Type B pancreatic cell (in vitro differentiated cells): Measurements from ENCODE around the gene FHOD1. TPM values are rescaled to one million over a fixed set of nuclear protein-coding genes. Genes with fewer than 3 reads are reported as not detected.
A peak's percentile ranks its signal among the peaks of the same experiment; 100 is the strongest.

Experiments used
- DNase-seq: peaks from one replicate; pipeline ENCODE4 v3.0.0; 2021; ENCODE audit warnings: mixed read lengths; ENCODE audit not compliant: unreplicated experiment; ENCODE audit errors: extremely low spot score
- H3K27ac Mint-ChIP-seq: 2 replicates; pipeline ENCODE4 v1.8.0; 2021; ENCODE audit warnings: mild to moderate bottlenecking, mixed read lengths
- H3K27me3 Mint-ChIP-seq: 2 replicates; pipeline ENCODE4 v1.8.0; 2021; ENCODE audit warnings: mixed read lengths
- H3K36me3 Mint-ChIP-seq: 2 replicates; pipeline ENCODE4 v1.8.0; 2021; ENCODE audit warnings: mixed read lengths
- H3K4me1 Mint-ChIP-seq: one replicate; pipeline ENCODE4 v1.8.0; 2021; ENCODE audit warnings: mixed read lengths; ENCODE audit not compliant: unreplicated experiment
- H3K4me3 Mint-ChIP-seq: 2 replicates; pipeline ENCODE4 v1.8.0; 2021; ENCODE audit warnings: mild to moderate bottlenecking, mixed read lengths
- H3K9me3 Mint-ChIP-seq: 2 replicates; pipeline ENCODE4 v1.8.0; 2021; ENCODE audit warnings: mixed read lengths
- total RNA-seq: library from RNA; stranded (reverse); gene quantifications from 2 replicates; pipeline ENCODE4 v1.2.1, GENCODE V29; 2021; ENCODE audit warnings: low replicate concordance
- TF ChIP-seq, protein P1 (sequence below): fragments of 200-600 bp; sonication (generic); conservative IDR thresholded peaks from 2 replicates; pipeline ENCODE4 v1.5.0; 2021; ENCODE audit warnings: antibody characterized with exemption, mild to moderate bottlenecking

The FHOD1 gene
- total RNA-seq, 1 donor from 2014 or later: 34.7 TPM

DNA sequence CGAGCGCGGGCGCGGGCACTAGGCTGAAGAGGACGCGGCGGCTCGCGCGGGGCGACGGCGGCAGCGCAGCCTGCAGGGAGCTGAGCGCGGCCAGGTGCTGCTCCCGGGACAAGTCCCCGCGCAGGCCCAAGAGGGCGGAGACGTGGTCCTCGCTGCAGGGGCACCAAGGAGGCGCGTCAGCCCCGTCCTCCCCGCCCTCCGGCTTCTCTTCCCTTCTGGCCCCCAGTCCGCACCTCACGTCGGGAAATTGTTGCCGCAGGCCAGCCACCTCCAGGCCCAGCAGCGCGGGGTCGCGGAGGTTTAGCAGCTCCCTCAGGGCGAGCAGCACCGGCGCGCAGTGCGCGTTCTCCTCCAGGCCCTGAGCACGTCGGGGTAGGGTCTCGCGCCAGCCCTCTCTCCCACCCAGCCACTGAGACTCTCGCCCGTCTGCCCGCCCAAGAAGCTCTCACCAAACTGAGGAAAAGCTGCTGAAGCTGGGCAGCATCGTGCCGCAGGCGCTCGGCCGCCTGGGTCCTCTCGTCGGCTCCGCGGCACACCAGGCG is 62.8 kb downstream of the FHOD1 start:
- no peak for DNase-seq
- no peaks in the 10 kb centered on the region for H3K36me3 Mint-ChIP-seq
- H3K27me3 Mint-ChIP-seq: peaks cover 12% of the 10 kb centered on the region
- H3K27ac Mint-ChIP-seq: peak overlapping the region; percentile 92
- H3K4me3 Mint-ChIP-seq: peak overlapping the region; percentile 93
- peaks cover 7% of the 10 kb centered on the region for H3K4me1 Mint-ChIP-seq
- TF ChIP-seq, protein P1, sequence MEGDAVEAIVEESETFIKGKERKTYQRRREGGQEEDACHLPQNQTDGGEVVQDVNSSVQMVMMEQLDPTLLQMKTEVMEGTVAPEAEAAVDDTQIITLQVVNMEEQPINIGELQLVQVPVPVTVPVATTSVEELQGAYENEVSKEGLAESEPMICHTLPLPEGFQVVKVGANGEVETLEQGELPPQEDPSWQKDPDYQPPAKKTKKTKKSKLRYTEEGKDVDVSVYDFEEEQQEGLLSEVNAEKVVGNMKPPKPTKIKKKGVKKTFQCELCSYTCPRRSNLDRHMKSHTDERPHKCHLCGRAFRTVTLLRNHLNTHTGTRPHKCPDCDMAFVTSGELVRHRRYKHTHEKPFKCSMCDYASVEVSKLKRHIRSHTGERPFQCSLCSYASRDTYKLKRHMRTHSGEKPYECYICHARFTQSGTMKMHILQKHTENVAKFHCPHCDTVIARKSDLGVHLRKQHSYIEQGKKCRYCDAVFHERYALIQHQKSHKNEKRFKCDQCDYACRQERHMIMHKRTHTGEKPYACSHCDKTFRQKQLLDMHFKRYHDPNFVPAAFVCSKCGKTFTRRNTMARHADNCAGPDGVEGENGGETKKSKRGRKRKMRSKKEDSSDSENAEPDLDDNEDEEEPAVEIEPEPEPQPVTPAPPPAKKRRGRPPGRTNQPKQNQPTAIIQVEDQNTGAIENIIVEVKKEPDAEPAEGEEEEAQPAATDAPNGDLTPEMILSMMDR: no peak
- H3K9me3 Mint-ChIP-seq: no peaks in the 10 kb centered on the region

DNA sequence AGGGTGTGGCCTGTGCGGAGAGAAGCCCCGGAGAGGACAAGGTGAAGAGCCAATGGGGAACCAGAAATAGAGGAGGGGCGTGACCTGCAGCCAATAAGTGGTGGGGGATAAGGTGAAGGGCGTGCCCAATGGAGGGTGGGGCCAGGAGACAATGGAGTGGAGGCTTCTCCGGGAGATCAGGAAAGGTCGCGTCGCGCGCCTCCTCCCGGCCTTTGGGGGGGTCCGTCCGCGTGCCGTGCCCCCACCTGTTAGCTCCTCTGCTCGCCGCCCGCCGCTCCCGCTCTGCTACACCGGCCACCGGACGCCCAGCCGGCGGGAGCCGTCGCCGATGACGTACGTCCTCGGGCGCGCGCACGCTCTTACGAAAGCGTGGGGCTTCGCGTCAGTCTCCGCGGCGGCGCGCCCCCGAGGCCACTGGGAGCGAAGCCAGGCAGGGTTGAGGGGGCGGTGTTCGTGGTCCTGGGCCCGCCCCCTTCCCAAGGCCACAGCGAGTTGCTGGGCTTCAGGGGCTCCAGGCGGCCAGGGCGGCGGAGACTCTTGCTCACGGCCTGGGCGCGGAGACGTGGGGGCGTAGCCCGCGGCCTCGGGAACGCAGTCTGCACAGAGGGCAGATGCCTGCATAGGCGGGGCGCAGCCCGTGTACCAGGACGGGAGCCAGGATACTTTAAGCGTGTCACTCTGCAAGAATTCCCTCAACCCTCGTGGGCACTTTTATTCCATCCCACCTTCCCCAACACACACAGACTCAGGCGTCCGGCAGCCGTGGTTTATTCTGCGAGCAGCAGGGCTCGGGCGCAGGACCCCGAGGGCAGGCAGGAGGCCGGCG is 63.4 kb downstream of the FHOD1 start, which contains the start of gene MATCAP1:
Gene MATCAP1 (minus strand): TSS at position 337 of the 826 bp plus-strand sequence. CDS start 3,353 bp downstream, outside the sequence.
- Mint-ChIP-seq H3K9me3 (no peaks in the 10 kb centered on the region), H3K27me3 (peaks cover 14% of the 10 kb centered on the region), H3K36me3 (no peaks in the 10 kb centered on the region), H3K4me1 (peaks cover 7% of the 10 kb centered on the region), H3K27ac (peak within 1 kb of the TSS; percentile 92), H3K4me3 (peak within 1 kb of the TSS; percentile 93)
- DNase-seq: peak; percentile 95
- TF ChIP-seq, protein P1: no peak

DNA sequence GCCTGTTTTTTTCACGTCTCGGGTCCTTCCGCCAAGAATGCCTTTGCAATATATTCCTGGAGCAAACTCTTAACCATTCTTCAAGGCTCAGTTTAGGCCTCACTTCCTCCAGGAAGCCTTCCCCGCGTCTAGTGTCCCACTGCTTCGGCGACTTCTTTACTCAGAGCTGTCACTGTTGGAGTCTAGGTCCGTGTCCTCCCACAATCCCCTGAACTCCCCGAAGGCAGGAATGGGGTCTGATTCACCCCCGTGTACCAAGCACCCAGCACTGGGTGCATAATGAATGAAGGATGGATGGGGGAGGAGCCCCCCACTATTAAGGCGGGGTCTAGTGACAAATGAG is 64.0 kb downstream of the FHOD1 start:
- Mint-ChIP-seq H3K9me3 (no peaks in the 10 kb centered on the region), H3K36me3 (no peaks in the 10 kb centered on the region), H3K4me3 (no peak overlapping the region), H3K27me3 (peaks cover 18% of the 10 kb centered on the region), H3K27ac (no peak overlapping the region), H3K4me1 (peaks cover 7% of the 10 kb centered on the region)
- no peak for DNase-seq
- TF ChIP-seq, protein P1: no peak

DNA sequence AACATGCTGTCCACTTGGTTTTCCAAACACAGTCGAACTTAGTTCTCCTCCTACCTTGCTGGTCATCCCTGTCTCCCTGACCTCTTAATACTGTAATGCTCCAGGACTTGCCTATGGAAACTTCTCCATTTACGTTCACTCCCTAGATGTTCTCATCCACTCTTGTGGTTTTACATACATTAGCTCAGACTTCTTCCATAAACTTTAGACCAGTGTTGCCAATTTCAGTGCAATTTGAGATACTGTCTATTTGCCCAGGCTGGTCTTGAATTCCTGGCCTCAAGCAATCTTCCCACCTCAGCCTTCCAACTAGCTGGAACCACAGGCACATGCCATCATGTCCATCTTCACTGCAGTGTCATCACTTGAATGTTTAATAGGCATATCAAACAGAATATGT is 65.0 kb downstream of the FHOD1 start:
- Mint-ChIP-seq H3K9me3 (no peaks in the 10 kb centered on the region), H3K36me3 (peaks cover 4% of the 10 kb centered on the region), H3K4me1 (peaks cover 12% of the 10 kb centered on the region), H3K4me3 (no peak overlapping the region), H3K27me3 (peaks cover 23% of the 10 kb centered on the region), H3K27ac (no peak overlapping the region)
- no peak for DNase-seq
- TF ChIP-seq, protein P1: no peak

DNA sequence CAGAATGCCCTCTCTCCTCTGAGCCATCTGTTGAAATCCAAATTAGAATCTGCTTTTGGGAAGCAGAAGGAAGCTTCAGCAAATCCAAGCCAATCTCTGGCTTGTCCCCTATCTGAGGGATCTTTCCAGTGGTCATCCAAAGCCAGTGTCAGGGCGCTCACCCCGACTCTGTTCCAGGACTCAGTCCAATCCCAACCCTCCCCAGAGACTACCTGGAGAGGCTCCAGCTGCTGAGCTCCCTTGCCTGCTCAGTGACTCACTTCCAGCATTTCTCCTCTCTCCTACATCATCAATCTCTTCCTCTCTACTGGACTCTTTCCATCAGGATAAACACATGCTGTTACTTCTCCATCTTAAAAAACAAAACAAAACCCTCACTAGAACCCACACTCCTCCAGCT is 65.9 kb downstream of the FHOD1 start:
- no peak overlapping the region for H3K27ac Mint-ChIP-seq
- no peak for DNase-seq
- TF ChIP-seq, protein P1: no peak
- H3K36me3 Mint-ChIP-seq: peaks cover 8% of the 10 kb centered on the region
- no peak overlapping the region for H3K4me3 Mint-ChIP-seq
- no peaks in the 10 kb centered on the region for H3K9me3 Mint-ChIP-seq
- peaks cover 12% of the 10 kb centered on the region for H3K4me1 Mint-ChIP-seq
- peaks cover 24% of the 10 kb centered on the region for H3K27me3 Mint-ChIP-seq
